Measurements from ENCODE around the gene NPEPL1.
"Not testable (repeated sequence)": the region's sequence is repeated elsewhere in the genome, so short reads cannot be mapped to it uniquely, and the experiment has no call there.

NPEPL1 gene

GRCh38 chr20:58743929-58744534, 51.4 kb downstream of the NPEPL1 start:
- DNase-seq: no peak

GRCh38 chr20:58744836-58745235, 52.2 kb downstream of the NPEPL1 start:
- no peak for DNase-seq

GRCh38 chr20:58745391-58745790, 52.8 kb downstream of the NPEPL1 start:
- no peak for DNase-seq

GRCh38 chr20:58746620-58747019, 54.0 kb downstream of the NPEPL1 start:
- DNase-seq: peak; percentile 1

GRCh38 chr20:58747211-58747610, 54.6 kb downstream of the NPEPL1 start:
- no peak for DNase-seq

- no peak for DNase-seq
Measured at GRCh38 chr20:58748618-58749017, 56.0 kb downstream of the NPEPL1 start.

- DNase-seq: no peak
Measured at GRCh38 chr20:58749098-58749769, 56.6 kb downstream of the NPEPL1 start.

GRCh38 chr20:58749979-58750378, 57.4 kb downstream of the NPEPL1 start:
- no peak for DNase-seq

- not testable (repeated sequence) for DNase-seq
Measured at GRCh38 chr20:58750706-58751105, 58.1 kb downstream of the NPEPL1 start.

- DNase-seq: no peak
Measured at GRCh38 chr20:58751979-58752378, 59.4 kb downstream of the NPEPL1 start.

- DNase-seq: no peak
Measured at GRCh38 chr20:58752565-58752964, 60.0 kb downstream of the NPEPL1 start.

GRCh38 chr20:58753267-58753921, 60.8 kb downstream of the NPEPL1 start:
- DNase-seq: no peak

- no peak for DNase-seq
Measured at GRCh38 chr20:58753922-58754551, 61.4 kb downstream of the NPEPL1 start.

- no peak for DNase-seq
Measured at GRCh38 chr20:58754584-58754983, 62.0 kb downstream of the NPEPL1 start.

- no peak for DNase-seq
Measured at GRCh38 chr20:58755062-58755697, 62.6 kb downstream of the NPEPL1 start.

- no peak for DNase-seq
Measured at GRCh38 chr20:58755766-58756449, 63.3 kb downstream of the NPEPL1 start.

GRCh38 chr20:58756450-58756775, 63.8 kb downstream of the NPEPL1 start:
- DNase-seq: no peak

- DNase-seq: not testable (repeated sequence)
Measured at GRCh38 chr20:58757647-58758046, 65.0 kb downstream of the NPEPL1 start.

- DNase-seq: no peak
Measured at GRCh38 chr20:58759947-58760346, 67.3 kb downstream of the NPEPL1 start.

- DNase-seq: no peak
Measured at GRCh38 chr20:58760856-58761255, 68.3 kb downstream of the NPEPL1 start.

GRCh38 chr20:58762120-58762519, 69.5 kb downstream of the NPEPL1 start:
- DNase-seq: no peak

GRCh38 chr20:58763076-58763475, 70.5 kb downstream of the NPEPL1 start:
- no peak for DNase-seq

Measured in fibroblast of skin of right biceps (primary cell).